ENCODE data around the gene IL1B. TPM values are rescaled to one million over a fixed set of nuclear protein-coding genes. Genes with fewer than 3 reads are reported as not detected.

The IL1B gene
- total and polyA plus RNA-seq, 2 of the 8 experiments (the other 6 are each of a cell fraction or from before 2014, with no cell fraction given) = not detected

DNA sequence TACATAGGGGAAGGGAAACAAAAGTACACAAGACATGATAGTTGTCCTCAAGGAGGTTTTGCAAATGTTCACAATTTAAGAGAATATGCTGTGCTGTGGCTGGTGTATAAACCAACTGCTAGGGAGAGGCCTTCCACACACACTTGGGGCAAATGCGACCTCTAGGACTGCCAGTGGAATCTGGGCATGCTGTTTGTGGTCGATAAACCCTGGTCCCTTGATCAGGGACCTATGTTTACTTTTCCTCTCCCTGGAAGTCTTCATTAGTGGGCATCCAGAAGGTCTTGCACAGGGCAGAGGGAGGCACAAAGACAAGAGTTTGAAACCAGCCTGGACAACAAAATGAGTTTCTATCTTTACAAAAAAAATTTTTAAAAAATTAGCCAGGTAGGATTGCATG is 7.3 kb upstream of the IL1B start:
- H2BK5ac ChIP-seq (ENCODE audit: low read depth, low read length) = no peak overlapping the region
- H3K23me2 ChIP-seq (ENCODE audit: low read depth, low read length) = no peaks in the 10 kb centered on the region; the same call in 1 of the 2 replicates
- no peak overlapping the region for H2BK20ac ChIP-seq (ENCODE audit: low read length)
- no peak overlapping the region for H3K56ac ChIP-seq (replicated peaks; ENCODE audit: insufficient read length, low read depth, low read length)
- H4K8ac ChIP-seq (ENCODE audit: extremely low read depth, insufficient read depth, low read length) = no peak overlapping the region
- WGBS, 2 experiments (ENCODE audit: extremely low coverage in 1 of 2, insufficient coverage in 1 of 2, insufficient read length in 1 of 2, insufficient replicate concordance in 2 of 2, low coverage in 1 of 2, low lambda C conversion rate in 2 of 2, missing lambda C conversion rate in 1 of 2) = 88% methylated on average over 2 of the region's 2 CpGs; no CpG with 5 or more reads in 1 of the 2 experiments
- DNase-seq (ENCODE audit: low read depth in 1 of 2, low spot score in 2 of 2) = no peak
- H3K4me1 ChIP-seq (replicated peaks in 1 of 4; ENCODE audit: control insufficient read depth in 3 of 4, insufficient read depth in 4 of 4, low read length in 3 of 4) = peaks cover 0 to 5% (median 2%) of the 10 kb centered on the region in 4 experiments; a peak in 6 of 7 replicates
- no peak overlapping the region for H3K14ac ChIP-seq (ENCODE audit: insufficient read length)
- H2BK120ac ChIP-seq (replicated peaks; ENCODE audit: low read depth, low read length) = no peak overlapping the region
- no peak overlapping the region for H3K18ac ChIP-seq (ENCODE audit: extremely low read depth, low read length)
- H3K27me3 ChIP-seq (replicated peaks in 1 of 4; ENCODE audit: control insufficient read depth in 3 of 4, extremely low read depth in 1 of 4, insufficient read depth in 3 of 4, low read length in 3 of 4) = no peaks in the 10 kb centered on the region
- H2AK5ac ChIP-seq (ENCODE audit: low read depth, low read length) = no peak overlapping the region
- no peak overlapping the region for H3K4me2 ChIP-seq (ENCODE audit: insufficient read depth in 1 of 2, low read depth in 2 of 2, low read length in 2 of 2)
- H3K27ac ChIP-seq (ENCODE audit: low read depth, low read length) = no peak overlapping the region
- no peak overlapping the region for H3K23ac ChIP-seq (ENCODE audit: insufficient read length)
- TF ChIP-seq, protein P1, sequence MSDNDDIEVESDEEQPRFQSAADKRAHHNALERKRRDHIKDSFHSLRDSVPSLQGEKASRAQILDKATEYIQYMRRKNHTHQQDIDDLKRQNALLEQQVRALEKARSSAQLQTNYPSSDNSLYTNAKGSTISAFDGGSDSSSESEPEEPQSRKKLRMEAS (IDR thresholded peaks at IDR 0.05) = no peak
- TF ChIP-seq CTBP2 (IDR thresholded peaks at IDR 0.05; ENCODE audit: borderline replicate concordance, insufficient read depth, insufficient read length, low read length) (no peak), TEAD4 (IDR thresholded peaks at IDR 0.05; ENCODE audit: low read depth, low read length) (no peak), CEBPB (IDR thresholded peaks at IDR 0.05; ENCODE audit: low read depth, low read length) (no peak), POLR2A (IDR thresholded peaks at IDR 0.05; ENCODE audit: control extremely low read depth in 1 of 2, low read depth in 2 of 2, low read length in 2 of 2) (no peak), JUND (IDR thresholded peaks at IDR 0.05; ENCODE audit: low read length) (no peak), KDM4A (IDR thresholded peaks at IDR 0.05; ENCODE audit: low read depth, low read length, severe bottlenecking) (no peak), TBP (IDR thresholded peaks at IDR 0.05; ENCODE audit: low read depth, low read length) (no peak), TCF12 (IDR thresholded peaks at IDR 0.05; ENCODE audit: low read depth, low read length) (no peak), SP2 (IDR thresholded peaks at IDR 0.05; ENCODE audit: low read length) (no peak), RFX5 (IDR thresholded peaks at IDR 0.05; ENCODE audit: borderline replicate concordance, low read depth, low read length) (no peak), SRF (IDR thresholded peaks at IDR 0.05; ENCODE audit: low read depth, low read length) (no peak), ASH2L (IDR thresholded peaks at IDR 0.05; ENCODE audit: low read length) (no peak)
- no peak overlapping the region for H2BK12ac ChIP-seq (ENCODE audit: low read depth, low read length)
- no peaks in the 10 kb centered on the region; a peak in 1 of 4 replicates for H3K79me2 ChIP-seq (ENCODE audit: control insufficient read depth in 1 of 2, insufficient read depth in 2 of 2, low read length in 2 of 2)
- no peaks in the 10 kb centered on the region for H3K79me1 ChIP-seq (ENCODE audit: low read depth, low read length)
- H3K4ac ChIP-seq (replicated peaks; ENCODE audit: insufficient read length, low read depth, low read length) = no peak overlapping the region
- H4K91ac ChIP-seq (replicated peaks; ENCODE audit: insufficient read length, low read length) = no peak overlapping the region
- H3K9me3 ChIP-seq (ENCODE audit: insufficient read depth in 2 of 2, low read depth in 1 of 2, low read length in 1 of 2) = peaks cover 0 to 7% of the 10 kb centered on the region in 2 experiments; a peak in 2 of 4 replicates
- no peak overlapping the region; the same call in 1 of the 2 replicates for H2BK15ac ChIP-seq (ENCODE audit: low read length)
- no peak overlapping the region for H3K9ac ChIP-seq (replicated peaks in 1 of 4; ENCODE audit: extremely low read depth in 1 of 4, low read depth in 3 of 4, low read length in 3 of 4)
- no peak for FAIRE-seq
- ChIA-PET POLR2A (ENCODE audit: partially characterized antibody) (no interaction called here), CTCF (ENCODE audit: partially characterized antibody) (interaction anchor here (1.3 to 1.9 kb wide), 2 partner anchors 11 to 42 kb away, joined by 3 to 7 read pairs; no protein-coding TSS in a partner anchor)
- H2AFZ ChIP-seq (ENCODE audit: low read length) = no peak overlapping the region
- H4K20me1 ChIP-seq (replicated peaks in 1 of 2; ENCODE audit: control insufficient read depth in 1 of 2, insufficient read depth in 2 of 2, low read length in 2 of 2) = no peaks in the 10 kb centered on the region
- 0 out of 8 replicates have a peak, but pooled peaks cover 0 to 2% (median 0%) of the 10 kb centered on the region in 4 experiments for H3K36me3 ChIP-seq (ENCODE audit: control insufficient read depth in 2 of 4, insufficient read depth in 4 of 4, low read length in 3 of 4)
- no peak overlapping the region for H3K4me3 ChIP-seq (ENCODE audit: extremely low read depth in 1 of 4, insufficient read depth in 2 of 4, low read depth in 3 of 4, low read length in 4 of 4)
- H4K5ac ChIP-seq (ENCODE audit: insufficient read length, low read depth, low read length) = no peak overlapping the region

Measured in H1 (cell line).